DND-41 (cell line): ENCODE data around the gene LMO7.

ENCODE experiments used
- ATAC-seq: fragments of 200-7000 bp; cut with Tn5 transposase; 3 replicates; pipeline ENCODE4 v1.9.1; 2021; ENCODE audit warnings: low read depth; ENCODE audit not compliant: insufficient read depth
- DNase-seq: peaks from one replicate; pipeline ENCODE4 v3.0.0-alpha.2; 2020
- H2AFZ ChIP-seq: 2 replicates; pipeline ENCODE4 v1.6.0; 2012; ENCODE audit warnings: low read depth, low read length
- H3K27ac ChIP-seq: 2 replicates; pipeline ENCODE4 v1.5.1; 2012; ENCODE audit warnings: low read length, inconsistent platforms
- H3K27me3 ChIP-seq: fragments of 200-600 bp; sonication (generic); 2 replicates; pipeline ENCODE4 v1.6.0; 2012; ENCODE audit warnings: low read length, mild to moderate bottlenecking, inconsistent platforms; ENCODE audit not compliant: insufficient read depth, poor library complexity
- H3K36me3 ChIP-seq: 2 replicates; pipeline ENCODE4 v1.5.1; 2012; ENCODE audit warnings: low read length, inconsistent platforms; ENCODE audit not compliant: insufficient read depth
- H3K4me1 ChIP-seq: 2 replicates; pipeline ENCODE4 v1.5.1; 2012; ENCODE audit warnings: mild to moderate bottlenecking, low read length; ENCODE audit not compliant: insufficient read depth
- H3K4me2 ChIP-seq: 2 replicates; pipeline ENCODE4 v1.6.0; 2012; ENCODE audit warnings: mild to moderate bottlenecking, moderate library complexity, low read length, inconsistent platforms; ENCODE audit not compliant: insufficient read depth
- H3K4me3 ChIP-seq, 2 experiments: fragments of 200-600 bp in 1 of 2; shearing (Covaris generic) in 1 of 2; 2 replicates each; pipeline ENCODE4 v1.5.1; 2012 to 2016; ENCODE audit warnings: inconsistent platforms in 2 of 2, low read length in 2 of 2, mild to moderate bottlenecking in 2 of 2, low read depth in 1 of 2, moderate library complexity in 1 of 2
- H3K79me2 ChIP-seq: 2 replicates; pipeline ENCODE4 v1.6.0; 2012; ENCODE audit warnings: low read length, inconsistent platforms; ENCODE audit not compliant: insufficient read depth
- H3K9ac ChIP-seq: 2 replicates; pipeline ENCODE4 v1.6.0; 2012; ENCODE audit warnings: low read depth, mild to moderate bottlenecking, inconsistent platforms, low read length, moderate library complexity
- H3K9me3 ChIP-seq: 2 replicates; pipeline ENCODE4 v1.5.1; 2012; ENCODE audit warnings: low read length, moderate library complexity, mild to moderate bottlenecking, inconsistent platforms; ENCODE audit not compliant: insufficient read depth, severe bottlenecking
- H4K20me1 ChIP-seq: 2 replicates; pipeline ENCODE4 v1.6.0; 2012; ENCODE audit warnings: low read length; ENCODE audit not compliant: insufficient read depth
- EZH2 ChIP-seq: IDR thresholded peaks from 3 replicates; pipeline ENCODE4 v1.6.1; 2012; ENCODE audit warnings: borderline replicate concordance, low read depth, mild to moderate bottlenecking, moderate library complexity, low read length, inconsistent platforms; ENCODE audit not compliant: severe bottlenecking
- TF ChIP-seq, protein P1 (sequence below): IDR thresholded peaks from 2 replicates; pipeline ENCODE4 v1.5.1; 2012; ENCODE audit warnings: borderline replicate concordance, low read length, moderate library complexity, mild to moderate bottlenecking; ENCODE audit not compliant: poor library complexity, severe bottlenecking; ENCODE audit errors: extremely low read depth

The LMO7 gene

DNA sequence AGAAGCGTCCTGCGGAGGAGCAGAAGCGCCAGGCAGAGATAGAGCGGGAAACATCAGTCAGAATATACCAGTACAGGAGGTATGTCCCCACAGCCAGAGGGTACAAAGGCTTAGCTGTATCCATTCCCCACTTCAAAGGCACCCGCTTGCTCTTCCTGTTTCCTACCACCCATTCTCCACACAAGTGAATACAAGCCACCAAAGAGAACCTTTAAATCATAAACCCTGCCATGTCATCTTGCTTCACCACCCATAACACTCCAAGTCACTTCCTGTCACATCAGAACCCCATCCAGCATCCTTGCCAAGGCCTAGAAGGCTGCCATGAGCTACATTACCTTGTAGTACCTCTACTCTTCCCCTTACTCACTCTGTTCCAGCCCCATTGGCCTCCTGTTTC is 205.8 kb downstream of the LMO7 start:
- Histone ChIP-seq H3K9ac (no peak overlapping the region), H3K4me2 (no peak overlapping the region), H3K27ac (no peak overlapping the region), H3K4me3 (no peak overlapping the region), H3K36me3 (peaks cover 21% of the 10 kb centered on the region; the same call in 1 of the 2 replicates), H3K9me3 (no peaks in the 10 kb centered on the region), H3K79me2 (no peaks in the 10 kb centered on the region), H3K27me3 (no peaks in the 10 kb centered on the region), H2AFZ (no peak overlapping the region), H3K4me1 (0 out of 2 replicates have a peak, but pooled peaks cover 5% of the 10 kb centered on the region), H4K20me1 (no peaks in the 10 kb centered on the region)
- ATAC-seq (peak; percentile 97), DNase-seq (peak; percentile 55)
- TF ChIP-seq, protein P1, sequence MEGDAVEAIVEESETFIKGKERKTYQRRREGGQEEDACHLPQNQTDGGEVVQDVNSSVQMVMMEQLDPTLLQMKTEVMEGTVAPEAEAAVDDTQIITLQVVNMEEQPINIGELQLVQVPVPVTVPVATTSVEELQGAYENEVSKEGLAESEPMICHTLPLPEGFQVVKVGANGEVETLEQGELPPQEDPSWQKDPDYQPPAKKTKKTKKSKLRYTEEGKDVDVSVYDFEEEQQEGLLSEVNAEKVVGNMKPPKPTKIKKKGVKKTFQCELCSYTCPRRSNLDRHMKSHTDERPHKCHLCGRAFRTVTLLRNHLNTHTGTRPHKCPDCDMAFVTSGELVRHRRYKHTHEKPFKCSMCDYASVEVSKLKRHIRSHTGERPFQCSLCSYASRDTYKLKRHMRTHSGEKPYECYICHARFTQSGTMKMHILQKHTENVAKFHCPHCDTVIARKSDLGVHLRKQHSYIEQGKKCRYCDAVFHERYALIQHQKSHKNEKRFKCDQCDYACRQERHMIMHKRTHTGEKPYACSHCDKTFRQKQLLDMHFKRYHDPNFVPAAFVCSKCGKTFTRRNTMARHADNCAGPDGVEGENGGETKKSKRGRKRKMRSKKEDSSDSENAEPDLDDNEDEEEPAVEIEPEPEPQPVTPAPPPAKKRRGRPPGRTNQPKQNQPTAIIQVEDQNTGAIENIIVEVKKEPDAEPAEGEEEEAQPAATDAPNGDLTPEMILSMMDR = no peak
- no peak for TF ChIP-seq EZH2

DNA sequence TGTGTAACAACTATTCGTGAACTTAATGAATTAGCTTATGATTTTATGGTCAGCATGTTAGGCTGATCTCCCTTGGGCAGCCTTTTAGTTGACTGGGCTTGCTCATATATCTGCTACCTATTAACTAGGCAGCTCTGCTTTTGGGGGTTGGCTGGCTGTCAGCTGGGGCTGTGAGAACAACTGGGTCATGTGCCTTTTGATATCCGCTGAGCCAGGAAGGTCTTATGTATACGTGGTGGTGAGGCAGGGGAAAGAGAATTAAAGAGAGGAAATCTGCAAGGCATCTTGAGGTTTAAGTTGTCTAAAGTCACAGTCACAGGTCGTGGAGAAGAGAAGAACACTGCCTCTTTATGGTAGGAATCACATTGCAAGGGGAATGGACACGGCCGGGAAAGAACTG is 206.9 kb downstream of the LMO7 start:
- H3K79me2 ChIP-seq = no peaks in the 10 kb centered on the region
- H3K4me1 ChIP-seq = 0 out of 2 replicates have a peak, but pooled peaks cover 5% of the 10 kb centered on the region
- peaks cover 21% of the 10 kb centered on the region; the same call in 1 of the 2 replicates for H3K36me3 ChIP-seq
- no peak for TF ChIP-seq EZH2
- TF ChIP-seq, protein P1 = no peak
- no peak for ATAC-seq
- H3K9me3 ChIP-seq = no peaks in the 10 kb centered on the region
- no peak overlapping the region for H3K4me2 ChIP-seq
- H3K27ac ChIP-seq = no peak overlapping the region
- H4K20me1 ChIP-seq = no peaks in the 10 kb centered on the region
- H3K9ac ChIP-seq = no peak overlapping the region
- no peak overlapping the region for H3K4me3 ChIP-seq
- DNase-seq = no peak
- H3K27me3 ChIP-seq = no peaks in the 10 kb centered on the region
- H2AFZ ChIP-seq = no peak overlapping the region

DNA sequence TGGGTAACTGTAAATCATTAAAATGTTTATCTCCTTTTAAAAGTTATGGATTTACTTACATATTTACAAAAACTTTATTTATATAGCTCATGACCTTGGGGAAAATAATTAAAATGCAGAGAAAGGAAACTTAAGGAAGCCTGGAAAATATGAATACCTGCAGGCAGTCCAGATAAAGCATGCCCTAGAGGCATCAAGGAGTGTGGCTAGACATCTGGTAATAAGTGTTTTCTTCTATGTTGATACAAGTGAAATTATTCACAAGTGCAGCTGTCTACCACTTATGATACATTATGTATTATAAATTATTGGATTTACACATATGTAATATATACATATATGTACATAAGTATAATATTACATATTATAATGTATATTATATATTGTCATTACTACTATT is 207.9 kb downstream of the LMO7 start:
- no peak for TF ChIP-seq EZH2
- TF ChIP-seq, protein P1 = no peak
- no peak for ATAC-seq
- no peak overlapping the region for H3K4me2 ChIP-seq
- H3K27me3 ChIP-seq = no peaks in the 10 kb centered on the region
- H4K20me1 ChIP-seq = no peaks in the 10 kb centered on the region
- no peak overlapping the region for H3K4me3 ChIP-seq
- no peaks in the 10 kb centered on the region for H3K79me2 ChIP-seq
- peaks cover 21% of the 10 kb centered on the region; the same call in 1 of the 2 replicates for H3K36me3 ChIP-seq
- H3K27ac ChIP-seq = no peak overlapping the region
- no peak for DNase-seq
- H3K9ac ChIP-seq = no peak overlapping the region
- no peaks in the 10 kb centered on the region for H3K9me3 ChIP-seq
- H3K4me1 ChIP-seq = 0 out of 2 replicates have a peak, but pooled peaks cover 5% of the 10 kb centered on the region
- no peak overlapping the region for H2AFZ ChIP-seq

DNA sequence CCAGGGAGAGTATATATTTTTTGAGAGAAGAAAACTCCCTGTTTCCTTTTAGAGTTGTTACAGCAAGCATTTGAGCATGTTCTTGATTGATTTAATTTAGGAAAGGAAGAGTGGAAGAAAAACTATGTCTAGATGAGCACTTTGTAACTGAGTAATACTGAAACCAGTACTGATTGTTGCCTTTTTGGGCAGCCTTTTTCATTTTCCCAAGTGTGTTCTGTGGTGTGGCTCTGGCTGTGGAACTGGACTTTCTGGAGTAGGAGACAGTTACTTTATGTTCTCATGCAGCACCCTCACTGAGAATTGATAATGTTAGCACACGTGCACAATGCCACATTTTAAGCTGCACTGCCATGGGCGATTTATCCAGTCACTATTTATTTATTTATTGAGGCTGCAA is 211.5 kb downstream of the LMO7 start:
- Histone ChIP-seq H3K4me1 (no peaks in the 10 kb centered on the region), H3K9ac (no peak overlapping the region), H3K9me3 (no peaks in the 10 kb centered on the region), H2AFZ (no peak overlapping the region), H3K4me3 (no peak overlapping the region), H3K27me3 (no peaks in the 10 kb centered on the region), H3K79me2 (no peaks in the 10 kb centered on the region), H3K27ac (no peak overlapping the region), H3K4me2 (no peak overlapping the region), H3K36me3 (peaks cover 14% of the 10 kb centered on the region; the same call in 1 of the 2 replicates), H4K20me1 (no peaks in the 10 kb centered on the region)
- DNase-seq = no peak
- ATAC-seq = no peak
- TF ChIP-seq EZH2 = no peak
- TF ChIP-seq, protein P1 = no peak
